HuH-7 (cell line): ENCODE data around the gene KRTAP1-5.
"Not testable (repeated sequence)": the region's sequence is repeated elsewhere in the genome, so short reads cannot be mapped to it uniquely, and the experiment has no call there.

ENCODE experiments used
- DNase-seq: peaks from one replicate; pipeline ENCODE4 v3.0.0; 2011; ENCODE audit warnings: low spot score

Gene KRTAP1-5

GRCh38 chr17:41048441-41048840 is 21.4 kb upstream of the KRTAP1-5 start:
- DNase-seq = no peak

GRCh38 chr17:41046735-41047465 is 19.9 kb upstream of the KRTAP1-5 start, which contains the start of gene KRTAP2-1:
Gene KRTAP2-1, minus strand, starts transcription at chr17:41047316. Its CDS starts 49 bp downstream, at chr17:41047267.
- DNase-seq = not testable (repeated sequence)

- DNase-seq = no peak
Observed at GRCh38 chr17:41042953-41043352, 15.9 kb upstream of the KRTAP1-5 start.

GRCh38 chr17:41040783-41041571 is 14.0 kb upstream of the KRTAP1-5 start, which contains the start of gene KRTAP1-1:
Gene KRTAP1-1, minus strand, starts transcription at chr17:41041450. Its CDS starts 53 bp downstream, at chr17:41041397.
- DNase-seq = not testable (repeated sequence)

GRCh38 chr17:41037853-41038350 is 10.9 kb upstream of the KRTAP1-5 start:
- DNase-seq = no peak

- not testable (repeated sequence) for DNase-seq
Observed at GRCh38 chr17:41034346-41034935, 7.4 kb upstream of the KRTAP1-5 start, which contains the start of gene KRTAP1-3. Gene KRTAP1-3, minus strand, starts transcription at chr17:41034874. Its CDS starts 53 bp downstream, at chr17:41034821.

GRCh38 chr17:41029633-41030245 is 2.7 kb upstream of the KRTAP1-5 start, which contains the start of gene KRTAP1-4:
Gene KRTAP1-4, minus strand, starts transcription at chr17:41030195. Its CDS starts 117 bp downstream, at chr17:41030078.
- no peak for DNase-seq

- no peak for DNase-seq
Observed at GRCh38 chr17:41024697-41025096, 2.3 kb downstream of the KRTAP1-5 start.

GRCh38 chr17:41020336-41020735 is 6.7 kb downstream of the KRTAP1-5 start:
- DNase-seq = no peak

- DNase-seq = no peak
Observed at GRCh38 chr17:41019415-41019814, 7.6 kb downstream of the KRTAP1-5 start.

- DNase-seq = no peak
Observed at GRCh38 chr17:41018541-41018940, 8.5 kb downstream of the KRTAP1-5 start.

GRCh38 chr17:41016578-41017215 is 10.3 kb downstream of the KRTAP1-5 start:
- no peak for DNase-seq

GRCh38 chr17:41015454-41015853 is 11.6 kb downstream of the KRTAP1-5 start:
- DNase-seq = no peak

- DNase-seq = no peak
Observed at GRCh38 chr17:41013606-41014005, 13.4 kb downstream of the KRTAP1-5 start.

- DNase-seq = no peak
Observed at GRCh38 chr17:41013181-41013580, 13.8 kb downstream of the KRTAP1-5 start.

- no peak for DNase-seq
Observed at GRCh38 chr17:41012326-41013120, 14.5 kb downstream of the KRTAP1-5 start.

GRCh38 chr17:41010441-41010840 is 16.6 kb downstream of the KRTAP1-5 start:
- no peak for DNase-seq

- DNase-seq = no peak
Observed at GRCh38 chr17:41009936-41010335, 17.1 kb downstream of the KRTAP1-5 start.

GRCh38 chr17:41009301-41009760 is 17.7 kb downstream of the KRTAP1-5 start:
- no peak for DNase-seq

GRCh38 chr17:41008811-41009210 is 18.2 kb downstream of the KRTAP1-5 start, which contains the start of gene KRTAP3-1:
Gene KRTAP3-1, minus strand, starts transcription at chr17:41009128. Its CDS starts 54 bp downstream, at chr17:41009074.
- DNase-seq = no peak
